PC-3 (cell line): ENCODE data around the gene SVIL. TPM values are rescaled to one million over a fixed set of nuclear protein-coding genes. Genes with fewer than 3 reads are reported as not detected.

Source experiments
- ATAC-seq: fragments of 200-7000 bp; cut with Tn5 transposase; 2 replicates; pipeline ENCODE4 v1.9.1; 2020; ENCODE audit warnings: mild to moderate bottlenecking, moderate library complexity
- BruUV-seq: library from RNA; stranded (reverse); fragments of 400-500 nt; replicated peaks from 2 replicates; lab custom pipeline; 2021; lab: Mats Ljungman, UMichigan
- CTCF ChIA-PET: fragments of 300-600 bp; sonication (Branson Sonifier 250); formaldehyde crosslinking; loops from one replicate; lab custom pipeline; 2022; ENCODE audit warnings: antibody characterized with exemption; lab: Charles Lee
- POLR2A ChIA-PET: fragments of 300-600 bp; sonication (Branson Sonifier 250); formaldehyde crosslinking; loops from one replicate; lab custom pipeline; 2022; ENCODE audit warnings: antibody characterized with exemption; ENCODE audit not compliant: unreplicated experiment; lab: Charles Lee
- DNase-seq: peaks from one replicate; pipeline ENCODE4 v3.0.0-alpha.2; 2015
- H2AFZ ChIP-seq: fragments of 300-600 bp; sonication (generic); 2 replicates; pipeline ENCODE4 v1.6.0; 2016; ENCODE audit warnings: antibody characterized with exemption, low read length
- H3F3A ChIP-seq: fragments of 300-600 bp; sonication (generic); one replicate; pipeline ENCODE4 v1.6.0; 2017; ENCODE audit warnings: antibody characterized with exemption, low read length, control low read depth, mild to moderate bottlenecking; ENCODE audit not compliant: unreplicated experiment
- H3K27ac ChIP-seq: fragments of 300-600 bp; sonication (generic); 2 replicates; pipeline ENCODE4 v1.5.1; 2016; ENCODE audit warnings: mild to moderate bottlenecking, low read length
- H3K27me3 ChIP-seq: fragments of 300-600 bp; sonication (generic); 2 replicates; pipeline ENCODE4 v1.6.1; 2016; ENCODE audit warnings: low read length, mixed read lengths
- H3K36me3 ChIP-seq: fragments of 300-600 bp; sonication (generic); 2 replicates; pipeline ENCODE4 v1.6.1; 2016; ENCODE audit warnings: low read depth, mixed run types, low read length, mixed read lengths
- H3K4me1 ChIP-seq: fragments of 300-600 bp; sonication (generic); 2 replicates; pipeline ENCODE4 v1.5.1; 2016; ENCODE audit warnings: low read length; ENCODE audit not compliant: insufficient read depth
- H3K4me2 ChIP-seq: fragments of 300-600 bp; sonication (generic); 2 replicates; pipeline ENCODE4 v1.6.0; 2016; ENCODE audit warnings: low read length
- H3K4me3 ChIP-seq: fragments of 300-600 bp; sonication (generic); 2 replicates; pipeline ENCODE4 v1.5.1; 2016; ENCODE audit warnings: mild to moderate bottlenecking, low read length, mixed read lengths
- H3K79me2 ChIP-seq: fragments of 300-600 bp; sonication (generic); 2 replicates; pipeline ENCODE4 v1.6.1; 2017; ENCODE audit warnings: low read length, mixed read lengths
- H3K9ac ChIP-seq: fragments of 300-600 bp; sonication (generic); 2 replicates; pipeline ENCODE4 v1.6.0; 2016; ENCODE audit warnings: mild to moderate bottlenecking, low read length
- H3K9me2 ChIP-seq: fragments of 300-600 bp; sonication (generic); replicated peaks from 2 replicates; pipeline ENCODE4 v1.6.1; 2016; ENCODE audit warnings: mixed run types, low read length, mixed read lengths
- H3K9me3 ChIP-seq: fragments of 300-600 bp; sonication (generic); 2 replicates; pipeline ENCODE4 v1.6.1; 2016; ENCODE audit warnings: low read length, mixed read lengths
- H4K20me1 ChIP-seq: fragments of 300-600 bp; sonication (generic); 2 replicates; pipeline ENCODE4 v1.6.1; 2016; ENCODE audit warnings: low read length, mixed read lengths
- EZH2 ChIP-seq: fragments of 300-600 bp; sonication (generic); IDR thresholded peaks from one replicate; pipeline ENCODE4 v1.6.1; 2017; ENCODE audit warnings: antibody characterized with exemption, mild to moderate bottlenecking, low read length; ENCODE audit not compliant: unreplicated experiment
- EZH2phosphoT487 ChIP-seq: fragments of 300-600 bp; sonication (generic); IDR thresholded peaks from 2 replicates; pipeline ENCODE4 v1.6.1; 2018; ENCODE audit warnings: mild to moderate bottlenecking, antibody characterized with exemption, low read length, borderline replicate concordance
- intact Hi-C: fragments of 100-400 bp; cut with micrococcal nuclease; formaldehyde crosslinking; loops from 2 replicates; pipeline ENCODE4 v1.9.0; 2023
- total RNA-seq: library from RNA; depleted of rRNA; stranded (reverse); fragments of >200 nt; gene quantifications from 2 replicates; pipeline ENCODE4 v1.2.3, GENCODE V29; 2014
- TF ChIP-seq, protein P1 (sequence below): fragments of 300-600 bp; sonication (generic); conservative IDR thresholded peaks from 2 replicates; pipeline ENCODE4 v1.5.1; 2017; ENCODE audit warnings: antibody characterized with exemption, low read depth, mild to moderate bottlenecking, low read length

SVIL gene
- total RNA-seq, 1 experiment from 2014 or later: 19.2 TPM

DNA sequence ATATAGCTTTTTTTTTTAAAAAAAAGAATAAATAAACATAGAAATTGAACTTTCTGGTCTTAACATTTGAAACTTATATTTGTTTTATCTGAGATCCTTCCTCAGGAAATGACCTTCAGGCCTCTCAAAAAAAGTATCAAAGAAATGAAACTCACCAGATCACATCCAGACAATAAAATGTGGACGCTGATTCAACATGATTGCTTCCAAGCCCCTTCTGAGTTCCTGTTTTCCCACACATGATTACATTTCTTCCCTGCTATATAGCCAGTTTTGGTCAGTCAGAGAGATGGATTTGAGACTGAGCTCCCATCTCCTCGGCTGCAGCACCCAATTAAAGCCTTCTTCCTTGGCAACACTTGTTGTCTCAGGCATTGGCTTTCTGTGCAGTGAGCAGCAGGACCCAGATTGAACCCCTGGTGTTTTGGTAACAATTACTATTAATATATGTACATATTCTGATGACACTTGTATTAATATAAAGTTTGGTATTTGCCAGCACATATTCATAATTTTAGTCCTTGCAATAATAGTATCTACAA, 21.8 kb upstream of the SVIL start:
- Histone ChIP-seq H4K20me1 (no peaks in the 10 kb centered on the region), H3K9me3 (0 out of 2 replicates have a peak, but pooled peaks cover 9% of the 10 kb centered on the region), H3K9me2 (no peaks in the 10 kb centered on the region), H3K4me1 (peaks cover 36% of the 10 kb centered on the region), H3K27ac (no peak overlapping the region), H3K36me3 (peaks cover 21% of the 10 kb centered on the region), H3K4me3 (no peak overlapping the region), H3K27me3 (no peaks in the 10 kb centered on the region), H2AFZ (no peak overlapping the region), H3F3A (peaks cover 12% of the 10 kb centered on the region), H3K4me2 (no peak overlapping the region), H3K79me2 (peaks cover 18% of the 10 kb centered on the region; the same call in 1 of the 2 replicates), H3K9ac (no peak overlapping the region)
- ChIA-PET POLR2A (no interaction called here), CTCF (no interaction called here)
- no peak for DNase-seq
- no TSS peak for BruUV-seq
- no peak for TF ChIP-seq EZH2phosphoT487
- TF ChIP-seq EZH2: no peak
- ATAC-seq: no peak
- intact Hi-C loops: no loop called here

GRCh38 chr10:29652192-29652591, 17.4 kb upstream of the SVIL start:
- ATAC-seq: no peak
- no peaks in the 10 kb centered on the region for H3K27me3 ChIP-seq
- no peak overlapping the region for H3K4me3 ChIP-seq
- no peak overlapping the region for H3K27ac ChIP-seq
- peaks cover 19% of the 10 kb centered on the region for H3K4me1 ChIP-seq
- peaks cover 20% of the 10 kb centered on the region for H3K79me2 ChIP-seq
- no peaks in the 10 kb centered on the region for H4K20me1 ChIP-seq
- H2AFZ ChIP-seq: no peak overlapping the region
- H3K9ac ChIP-seq: no peak overlapping the region
- ChIA-PET POLR2A (no interaction called here), CTCF (no interaction called here)
- no peak overlapping the region for H3K4me2 ChIP-seq
- no peaks in the 10 kb centered on the region for H3F3A ChIP-seq
- H3K9me3 ChIP-seq: 0 out of 2 replicates have a peak, but pooled peaks cover 8% of the 10 kb centered on the region
- H3K9me2 ChIP-seq: no peaks in the 10 kb centered on the region
- DNase-seq: no peak
- intact Hi-C loops: no loop called here
- BruUV-seq: no TSS peak
- peaks cover 11% of the 10 kb centered on the region for H3K36me3 ChIP-seq
- no peak for TF ChIP-seq EZH2
- TF ChIP-seq EZH2phosphoT487: no peak
- TF ChIP-seq, protein P1, sequence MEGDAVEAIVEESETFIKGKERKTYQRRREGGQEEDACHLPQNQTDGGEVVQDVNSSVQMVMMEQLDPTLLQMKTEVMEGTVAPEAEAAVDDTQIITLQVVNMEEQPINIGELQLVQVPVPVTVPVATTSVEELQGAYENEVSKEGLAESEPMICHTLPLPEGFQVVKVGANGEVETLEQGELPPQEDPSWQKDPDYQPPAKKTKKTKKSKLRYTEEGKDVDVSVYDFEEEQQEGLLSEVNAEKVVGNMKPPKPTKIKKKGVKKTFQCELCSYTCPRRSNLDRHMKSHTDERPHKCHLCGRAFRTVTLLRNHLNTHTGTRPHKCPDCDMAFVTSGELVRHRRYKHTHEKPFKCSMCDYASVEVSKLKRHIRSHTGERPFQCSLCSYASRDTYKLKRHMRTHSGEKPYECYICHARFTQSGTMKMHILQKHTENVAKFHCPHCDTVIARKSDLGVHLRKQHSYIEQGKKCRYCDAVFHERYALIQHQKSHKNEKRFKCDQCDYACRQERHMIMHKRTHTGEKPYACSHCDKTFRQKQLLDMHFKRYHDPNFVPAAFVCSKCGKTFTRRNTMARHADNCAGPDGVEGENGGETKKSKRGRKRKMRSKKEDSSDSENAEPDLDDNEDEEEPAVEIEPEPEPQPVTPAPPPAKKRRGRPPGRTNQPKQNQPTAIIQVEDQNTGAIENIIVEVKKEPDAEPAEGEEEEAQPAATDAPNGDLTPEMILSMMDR: no peak

DNA sequence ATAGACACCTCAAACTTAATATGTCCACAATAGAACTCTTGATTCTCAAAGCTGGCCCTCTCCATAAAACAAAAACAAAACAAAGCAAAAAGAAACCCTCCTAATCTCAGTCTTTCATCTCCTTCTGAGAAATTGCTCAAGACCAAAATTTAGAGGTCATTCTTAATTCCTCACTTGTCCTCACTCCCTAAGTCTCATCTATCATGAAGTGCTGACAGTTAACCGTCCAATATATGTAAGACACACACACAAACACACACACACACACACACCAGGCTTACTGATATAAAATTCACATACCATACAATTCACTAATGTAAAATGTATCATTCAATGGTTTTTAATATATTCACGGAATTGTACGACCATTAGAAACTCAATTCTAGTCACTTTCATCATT, 17.0 kb upstream of the SVIL start:
- Histone ChIP-seq H3K27me3 (no peaks in the 10 kb centered on the region), H3K9me2 (no peaks in the 10 kb centered on the region), H3F3A (no peaks in the 10 kb centered on the region), H3K36me3 (peaks cover 7% of the 10 kb centered on the region), H3K79me2 (peaks cover 23% of the 10 kb centered on the region), H3K9ac (no peak overlapping the region), H3K4me2 (no peak overlapping the region), H2AFZ (no peak overlapping the region), H3K4me3 (no peak overlapping the region), H4K20me1 (no peaks in the 10 kb centered on the region), H3K27ac (no peak overlapping the region), H3K4me1 (peaks cover 23% of the 10 kb centered on the region), H3K9me3 (0 out of 2 replicates have a peak, but pooled peaks cover 4% of the 10 kb centered on the region)
- ChIA-PET CTCF (no interaction called here), POLR2A (no interaction called here)
- no peak for DNase-seq
- no peak for ATAC-seq
- intact Hi-C loops: no loop called here
- no TSS peak for BruUV-seq
- TF ChIP-seq EZH2: no peak
- TF ChIP-seq, protein P1: no peak
- no peak for TF ChIP-seq EZH2phosphoT487
